DOHH2 (cell line): ENCODE measurements around the gene MPZL3.

Experiments used
- H3F3A ChIP-seq: fragments of 200-600 bp; sonication (generic), shearing (Covaris generic); 2 replicates; pipeline ENCODE4 v1.6.0; 2016; ENCODE audit warnings: antibody characterized with exemption, mild to moderate bottlenecking; ENCODE audit not compliant: control insufficient read depth, insufficient read depth
- H3K27ac ChIP-seq: fragments of 200-600 bp; sonication (generic); 2 replicates; pipeline ENCODE4 v1.5.1; 2014; ENCODE audit warnings: low read depth, mild to moderate bottlenecking, low read length, moderate library complexity
- H3K27me3 ChIP-seq: fragments of 200-600 bp; sonication (generic); 2 replicates; pipeline ENCODE4 v1.6.1; 2014; ENCODE audit warnings: mild to moderate bottlenecking, low read length, mixed read lengths; ENCODE audit not compliant: control insufficient read depth
- H3K36me3 ChIP-seq: fragments of 200-600 bp; sonication (generic); 2 replicates; pipeline ENCODE4 v1.6.1; 2014; ENCODE audit warnings: mild to moderate bottlenecking, low read length, moderate library complexity, mixed read lengths; ENCODE audit not compliant: control insufficient read depth
- H3K4me1 ChIP-seq: fragments of 200-600 bp; sonication (generic); 2 replicates; pipeline ENCODE4 v1.6.1; 2014; ENCODE audit warnings: mild to moderate bottlenecking, low read length, mixed read lengths; ENCODE audit not compliant: control insufficient read depth
- H3K4me2 ChIP-seq: fragments of 200-600 bp; sonication (generic); 2 replicates; pipeline ENCODE4 v1.6.0; 2014; ENCODE audit warnings: mild to moderate bottlenecking, low read length, moderate library complexity
- H3K4me3 ChIP-seq: fragments of 200-600 bp; sonication (generic); 2 replicates; pipeline ENCODE4 v1.5.1; 2014; ENCODE audit warnings: mild to moderate bottlenecking, low read length, mixed read lengths
- H3K79me2 ChIP-seq: fragments of 200-600 bp; sonication (generic); 2 replicates; pipeline ENCODE4 v1.6.1; 2014; ENCODE audit warnings: mild to moderate bottlenecking, low read length, mixed read lengths; ENCODE audit not compliant: control insufficient read depth
- H3K9me2 ChIP-seq: fragments of 200-600 bp; sonication (generic); replicated peaks from 2 replicates; pipeline ENCODE4 v1.6.1; 2014; ENCODE audit warnings: mild to moderate bottlenecking, low read length, mixed read lengths; ENCODE audit not compliant: control insufficient read depth
- H3K9me3 ChIP-seq: fragments of 200-600 bp; sonication (generic); 2 replicates; pipeline ENCODE4 v1.6.1; 2014; ENCODE audit warnings: antibody characterized with exemption, low read length, mixed read lengths; ENCODE audit not compliant: control insufficient read depth, insufficient read depth
- H4K20me1 ChIP-seq: fragments of 200-600 bp; sonication (generic); 2 replicates; pipeline ENCODE4 v1.6.0; 2014; ENCODE audit warnings: low read depth, mild to moderate bottlenecking, antibody characterized with exemption, low read length, moderate library complexity; ENCODE audit not compliant: control insufficient read depth, insufficient read depth
- CTCF ChIP-seq: fragments of 200-600 bp; sonication (generic); IDR thresholded peaks from one replicate; pipeline ENCODE4 v1.5.1; 2014; ENCODE audit warnings: antibody characterized with exemption, mild to moderate bottlenecking, low read depth, low read length; ENCODE audit not compliant: poor library complexity, severe bottlenecking
- EZH2phosphoT487 ChIP-seq: fragments of 200-600 bp; sonication (generic); IDR thresholded peaks from 2 replicates; pipeline ENCODE4 v1.6.1; 2017; ENCODE audit warnings: borderline replicate concordance, mild to moderate bottlenecking, antibody characterized with exemption, low read length, moderate library complexity, mixed read lengths

MPZL3 gene

DNA sequence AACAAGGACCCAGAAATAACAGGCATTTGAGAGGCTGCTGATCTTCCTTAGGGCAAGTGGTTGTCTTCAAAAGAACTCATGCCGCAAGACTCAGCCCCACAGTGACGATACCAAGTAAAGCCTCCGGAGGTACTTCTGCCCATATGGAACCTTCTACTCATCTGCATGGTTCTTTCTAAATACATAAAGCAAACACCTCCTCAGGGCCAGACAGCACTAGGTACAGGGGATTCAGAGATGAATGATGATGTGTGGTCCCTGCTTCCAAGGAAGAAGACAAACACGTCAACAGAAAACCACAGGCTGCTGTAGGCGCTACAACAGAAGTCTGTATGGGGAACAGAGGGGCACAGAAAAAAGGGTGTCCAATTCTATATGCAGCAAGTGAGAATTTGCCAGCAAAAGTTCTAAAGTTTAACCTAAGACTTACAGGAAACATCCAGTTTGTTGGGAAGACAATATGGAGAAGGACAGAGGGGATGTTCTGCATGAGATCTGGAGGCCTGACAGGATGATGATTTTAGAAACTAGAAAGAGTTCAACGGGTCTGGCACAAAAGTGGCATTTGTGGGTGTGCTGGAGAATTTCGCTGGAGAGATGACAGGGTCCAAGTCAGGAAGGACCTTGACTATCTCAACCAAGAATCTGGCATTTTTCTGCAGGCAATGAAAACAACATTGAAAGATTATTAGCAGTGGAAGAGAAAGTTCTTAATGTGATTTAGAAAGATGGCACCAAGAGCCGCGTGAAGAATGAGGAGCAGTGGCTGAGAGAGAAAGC, 51.1 kb downstream of the MPZL3 start:
- no peak for TF ChIP-seq EZH2phosphoT487
- no peak for TF ChIP-seq CTCF
- Histone ChIP-seq H3K36me3 (no peaks in the 10 kb centered on the region), H3K4me1 (peaks cover 14% of the 10 kb centered on the region), H3K79me2 (no peaks in the 10 kb centered on the region), H3K27me3 (no peaks in the 10 kb centered on the region), H3K9me3 (no peaks in the 10 kb centered on the region), H3K4me2 (no peak overlapping the region), H3F3A (no peaks in the 10 kb centered on the region), H3K27ac (no peak overlapping the region), H3K9me2 (no peaks in the 10 kb centered on the region), H3K4me3 (no peak overlapping the region), H4K20me1 (no peaks in the 10 kb centered on the region)

DNA sequence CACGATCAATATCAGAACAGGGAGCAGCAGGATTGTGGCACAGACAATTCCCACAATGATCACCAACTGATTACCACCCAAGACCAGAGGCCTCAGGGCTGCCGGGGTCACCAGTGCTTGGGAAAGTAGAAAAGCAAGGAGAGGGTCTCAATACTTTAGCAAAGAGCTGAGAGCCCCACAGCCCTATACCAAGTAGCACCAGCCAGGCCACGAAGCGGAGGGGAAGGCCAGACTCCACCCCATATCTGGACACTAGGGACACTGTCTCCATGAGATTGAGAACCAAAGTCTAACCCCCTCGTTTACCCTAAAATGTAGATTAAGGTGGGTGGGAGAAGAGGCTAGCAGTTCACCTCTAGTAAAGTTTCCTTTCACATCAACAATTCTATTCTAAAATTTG, 51.7 kb downstream of the MPZL3 start:
- no peaks in the 10 kb centered on the region for H3K36me3 ChIP-seq
- H3K27me3 ChIP-seq = no peaks in the 10 kb centered on the region
- H3K4me2 ChIP-seq = no peak overlapping the region
- H3K79me2 ChIP-seq = no peaks in the 10 kb centered on the region
- H3K4me1 ChIP-seq = peaks cover 9% of the 10 kb centered on the region
- H3K4me3 ChIP-seq = no peak overlapping the region
- no peak for TF ChIP-seq CTCF
- TF ChIP-seq EZH2phosphoT487 = no peak
- no peaks in the 10 kb centered on the region for H3K9me3 ChIP-seq
- H3K9me2 ChIP-seq = no peaks in the 10 kb centered on the region
- no peaks in the 10 kb centered on the region for H4K20me1 ChIP-seq
- no peaks in the 10 kb centered on the region for H3F3A ChIP-seq
- H3K27ac ChIP-seq = no peak overlapping the region

DNA sequence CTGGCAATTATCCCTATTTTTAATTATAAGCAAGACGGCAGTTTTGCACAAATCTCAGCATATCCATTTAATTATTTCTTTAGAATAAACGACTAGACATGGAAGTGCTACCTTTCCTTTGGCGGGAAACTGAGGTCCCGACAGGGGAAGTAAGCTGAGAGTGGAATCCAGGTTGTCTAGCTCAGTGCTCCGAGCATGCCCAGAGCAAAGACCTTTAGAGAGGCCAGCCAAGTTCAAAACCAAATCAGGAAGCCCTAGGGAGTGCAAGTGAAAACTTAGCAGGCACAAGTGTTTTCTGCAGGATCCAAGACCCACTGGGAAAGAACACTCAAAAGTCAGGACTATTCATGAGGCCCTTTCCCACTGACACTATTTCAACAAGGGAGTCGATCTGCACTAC, 53.0 kb downstream of the MPZL3 start:
- H3K4me1 ChIP-seq = peaks cover 9% of the 10 kb centered on the region
- no peaks in the 10 kb centered on the region for H4K20me1 ChIP-seq
- H3K9me2 ChIP-seq = no peaks in the 10 kb centered on the region
- TF ChIP-seq EZH2phosphoT487 (no peak), CTCF (no peak)
- no peaks in the 10 kb centered on the region for H3K36me3 ChIP-seq
- H3K4me2 ChIP-seq = no peak overlapping the region
- no peak overlapping the region for H3K27ac ChIP-seq
- H3K4me3 ChIP-seq = no peak overlapping the region
- H3K27me3 ChIP-seq = no peaks in the 10 kb centered on the region
- no peaks in the 10 kb centered on the region for H3K9me3 ChIP-seq
- H3K79me2 ChIP-seq = no peaks in the 10 kb centered on the region
- no peaks in the 10 kb centered on the region for H3F3A ChIP-seq
